Erythroblast (primary cell): ENCODE measurements around the gene PLA2G4C.

Experiments
- DNase-seq, 2 experiments: peaks; one replicate each; lab custom pipeline; 2025; lab: John Stamatoyannopoulos, UW
- GATA1 ChIP-seq: IDR thresholded peaks from 2 replicates; pipeline ENCODE4 v1.6.1; 2011; ENCODE audit warnings: low read depth, mild to moderate bottlenecking, control low read depth, low read length, moderate library complexity
- POLR2A ChIP-seq: IDR thresholded peaks from 2 replicates; pipeline ENCODE4 v1.6.1; 2011; ENCODE audit warnings: mild to moderate bottlenecking, low read length

The PLA2G4C gene

DNA sequence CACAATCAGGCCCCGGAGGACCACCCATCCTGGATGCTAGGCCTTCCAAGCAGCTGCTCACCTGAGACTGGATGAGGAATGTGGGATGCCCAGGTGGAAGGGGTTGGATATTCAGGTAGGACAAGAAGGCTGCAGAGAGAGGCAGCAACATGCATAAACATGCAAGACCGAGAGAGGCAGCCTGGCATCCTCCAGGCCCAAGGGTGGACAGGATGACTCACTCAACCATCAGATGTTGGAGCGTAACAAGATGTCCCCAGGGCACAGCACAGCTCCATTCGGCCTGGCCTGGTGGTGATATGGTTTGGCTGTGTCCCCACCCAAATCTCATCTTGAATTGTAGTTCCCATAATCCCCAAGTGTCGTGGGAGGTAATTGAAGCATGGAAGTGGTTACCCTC is 56.8 kb downstream of the PLA2G4C start:
- no peak for TF ChIP-seq GATA1
- no peak for TF ChIP-seq POLR2A
- no peak for DNase-seq

DNA sequence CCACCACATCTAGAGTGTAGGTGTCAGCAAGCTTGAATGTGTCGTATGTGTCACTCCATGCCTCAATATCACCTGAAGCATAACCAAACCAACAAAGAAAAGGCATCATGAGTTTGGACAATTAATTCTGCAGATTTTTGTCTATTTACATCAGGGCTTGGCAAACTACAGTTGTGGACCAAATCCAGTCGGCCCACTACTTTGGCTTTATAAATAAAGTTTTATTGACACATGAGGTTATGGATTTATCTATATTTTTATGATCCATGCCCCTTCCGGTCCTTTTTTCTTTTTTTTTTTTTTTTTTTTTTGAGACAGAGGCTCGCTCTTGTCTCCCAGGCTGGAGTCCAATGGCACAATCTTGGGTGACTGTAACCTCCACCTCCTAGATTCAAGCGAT is 57.5 kb downstream of the PLA2G4C start:
- no peak for TF ChIP-seq GATA1
- TF ChIP-seq POLR2A = no peak

DNA sequence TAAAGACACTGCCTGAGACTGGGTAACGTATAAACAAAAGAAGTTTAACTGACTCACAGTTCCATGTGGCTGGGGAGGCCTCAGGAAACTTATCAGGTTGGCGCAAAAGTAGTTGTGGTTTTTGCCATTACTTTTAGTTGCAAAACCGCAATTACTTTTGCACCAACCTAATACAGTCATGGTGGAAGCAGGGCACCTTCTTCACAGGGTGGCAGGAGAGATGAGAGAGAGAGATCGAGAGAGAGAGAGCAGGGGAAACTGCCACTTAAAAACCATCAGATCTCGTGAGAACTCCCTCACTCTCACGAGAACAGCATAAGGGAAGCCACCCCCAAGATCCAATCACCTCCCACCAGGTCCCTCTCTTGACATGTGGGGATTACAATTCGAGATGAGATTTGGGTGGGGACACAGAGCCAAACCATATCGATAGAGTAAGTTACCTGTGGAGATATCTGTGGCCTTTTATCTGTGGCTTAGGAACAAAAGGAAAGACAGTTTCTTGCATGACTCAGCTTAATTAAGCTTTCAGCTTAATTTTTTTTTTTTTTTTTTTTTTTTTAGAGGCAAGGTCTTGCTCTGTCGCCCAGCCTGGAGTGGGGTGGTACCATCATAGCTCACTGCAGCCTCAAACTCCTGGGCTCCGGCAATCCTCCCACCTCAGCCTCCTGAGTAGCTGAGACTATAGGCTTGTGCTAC is 59.1 kb downstream of the PLA2G4C start:
- DNase-seq = no peak
- no peak for TF ChIP-seq POLR2A

More for the DNA sequence above, 57.5 kb downstream of the PLA2G4C start:
- no peak for DNase-seq

DNA sequence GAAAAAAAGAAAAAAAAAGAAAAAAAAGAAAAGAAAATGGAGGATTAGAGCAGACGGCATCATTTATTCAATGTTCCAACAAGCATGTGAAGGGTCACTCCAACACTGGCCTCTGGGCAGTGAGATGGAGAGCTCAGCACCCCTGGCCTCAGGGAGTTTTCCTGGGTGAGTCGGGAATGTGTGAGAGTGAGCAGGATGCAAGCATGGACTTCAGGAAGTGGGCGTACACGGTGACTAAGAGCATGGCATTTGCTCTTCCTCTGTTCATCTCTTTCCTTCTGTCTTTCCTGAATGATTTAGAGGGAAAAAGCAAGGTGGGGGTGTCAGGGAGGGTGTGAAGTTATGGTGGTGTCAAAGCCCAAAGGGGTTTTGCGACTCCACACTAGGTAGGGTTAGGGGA is 66.1 kb downstream of the PLA2G4C start:
- TF ChIP-seq GATA1 = no peak
- TF ChIP-seq POLR2A = no peak
- DNase-seq = no peak

DNA sequence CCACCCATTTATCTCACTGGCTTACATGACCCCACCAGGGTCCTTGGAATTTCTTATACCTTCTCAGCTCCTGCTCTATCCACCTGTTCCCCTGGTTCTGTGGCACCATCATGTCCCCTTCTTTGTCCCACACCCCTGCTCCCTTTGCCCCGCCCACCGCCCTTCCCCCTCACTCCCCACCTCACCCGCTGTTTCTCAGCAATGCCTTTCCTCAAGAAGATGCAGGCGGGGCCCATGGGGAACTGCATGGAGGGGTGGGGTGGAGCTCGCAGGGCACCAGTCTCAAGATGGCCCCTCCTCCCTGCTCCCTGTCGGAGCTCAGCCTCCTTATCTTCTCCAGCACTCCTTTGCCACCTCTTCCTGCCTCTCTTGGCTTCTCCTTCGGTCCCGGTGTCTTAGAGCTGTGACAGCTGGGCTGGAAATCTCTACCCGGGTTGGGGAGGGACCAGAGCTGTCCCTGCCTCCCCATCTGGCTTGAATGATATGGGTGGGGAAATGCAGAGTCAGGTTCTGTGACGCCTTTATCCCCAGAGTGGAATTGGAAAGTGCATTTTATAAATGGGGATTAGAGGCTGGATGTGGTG is 66.8 kb downstream of the PLA2G4C start, which contains the start of gene CABP5:
TSS of gene CABP5 (minus strand) at position 405 of the 584 bp plus-strand sequence. CDS start at position 248, 157 bp downstream.
- no peak for DNase-seq

DNA sequence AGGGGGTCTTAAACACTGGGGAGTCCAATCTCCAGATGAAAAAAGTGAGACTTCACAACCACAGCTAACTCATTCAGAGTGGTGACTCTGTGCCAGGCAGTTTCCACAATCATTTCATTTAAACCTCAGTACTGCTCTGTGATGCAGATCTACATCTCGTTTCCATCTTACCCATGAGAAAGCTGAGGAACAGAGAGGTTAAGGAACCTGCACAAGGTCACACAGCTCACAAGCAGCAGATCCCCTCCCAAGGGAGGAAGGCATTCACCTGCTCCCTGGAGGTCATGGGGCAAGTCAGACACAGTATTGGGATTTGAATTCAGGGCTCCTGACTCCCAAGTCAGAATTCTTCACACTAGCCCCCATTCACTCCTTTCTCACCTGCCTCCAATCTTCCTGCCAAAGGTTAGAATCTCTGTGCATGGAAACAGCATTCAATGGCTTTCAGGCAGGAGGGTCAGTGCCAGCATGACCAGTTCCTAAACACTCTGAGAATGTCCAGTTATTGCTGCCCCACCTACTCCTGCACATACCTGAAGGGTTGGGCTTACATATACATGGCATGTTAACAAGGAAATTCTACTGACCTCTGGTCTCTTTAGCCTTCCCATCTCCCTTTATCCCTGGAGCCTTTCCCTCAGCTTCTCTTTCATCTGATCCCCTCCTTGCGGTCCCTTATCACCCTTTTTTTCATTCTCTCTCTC is 68.6 kb downstream of the PLA2G4C start:
- no peak for TF ChIP-seq GATA1
- TF ChIP-seq POLR2A = no peak

More for the DNA sequence above, 66.8 kb downstream of the PLA2G4C start, which contains the start of gene CABP5:
- TF ChIP-seq GATA1 (no peak), POLR2A (no peak)

DNA sequence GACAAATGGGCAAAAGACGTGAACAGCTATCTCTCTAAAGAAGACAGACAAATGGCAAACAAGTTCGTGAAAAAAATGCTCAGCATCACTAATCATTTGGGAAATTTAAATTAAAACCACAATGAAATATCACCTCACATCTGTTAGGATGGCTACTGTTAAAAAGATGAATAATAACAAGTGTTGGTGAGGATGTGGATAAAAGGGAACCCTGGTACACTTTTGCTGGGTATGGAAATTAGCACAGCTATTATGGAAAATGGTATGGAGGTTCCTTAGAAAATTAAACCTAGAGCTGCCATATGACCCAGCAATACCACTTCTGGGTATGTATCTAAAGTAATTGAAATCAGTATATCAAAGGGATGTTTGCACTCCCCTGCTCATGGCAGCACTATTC is 73.9 kb downstream of the PLA2G4C start:
- DNase-seq = no peak
- no peak for TF ChIP-seq POLR2A
- no peak for TF ChIP-seq GATA1

More for the DNA sequence above, 68.6 kb downstream of the PLA2G4C start:
- no peak for DNase-seq

DNA sequence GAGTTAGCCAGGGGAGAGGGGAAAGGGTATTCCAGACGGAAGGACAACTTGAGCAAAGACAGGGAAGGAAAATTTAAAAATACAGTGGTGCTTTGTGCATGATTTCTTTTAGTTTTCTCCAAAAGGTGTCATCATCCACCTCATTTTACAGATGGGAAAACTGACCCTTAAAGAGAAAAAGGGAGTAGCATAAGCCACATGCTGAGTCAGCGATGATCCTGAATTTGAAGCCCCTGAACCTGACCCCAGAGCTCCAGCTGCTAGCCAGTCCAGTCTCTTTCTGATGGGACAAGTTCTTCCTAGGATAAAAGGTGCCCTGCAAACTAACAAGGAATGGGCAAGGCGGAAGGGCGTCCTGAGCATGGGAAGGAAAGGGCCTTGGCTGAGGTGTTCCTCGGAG is 77.0 kb downstream of the PLA2G4C start:
- no peak for DNase-seq
- TF ChIP-seq GATA1 (no peak), POLR2A (no peak)

DNA sequence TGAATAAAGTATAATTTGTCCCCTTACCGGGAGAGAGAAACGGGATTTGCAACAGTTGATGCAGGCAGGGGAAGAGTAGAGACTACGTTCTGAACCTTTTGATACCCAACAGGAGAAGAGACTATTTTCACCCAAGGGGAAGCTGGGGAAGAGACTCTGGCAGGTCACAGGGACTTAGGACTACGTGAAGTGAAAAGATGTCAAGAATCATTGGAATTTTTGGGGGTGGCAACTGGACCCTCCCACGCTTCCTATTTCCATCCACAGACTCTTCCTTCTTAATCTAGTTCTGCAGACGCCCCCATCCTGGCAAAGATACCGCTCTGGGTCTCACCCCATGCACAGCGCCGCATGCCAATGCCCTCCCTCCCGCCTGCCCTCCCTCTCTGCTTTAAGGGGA is 80.5 kb downstream of the PLA2G4C start:
- DNase-seq = no peak
- TF ChIP-seq GATA1 (no peak), POLR2A (no peak)

DNA sequence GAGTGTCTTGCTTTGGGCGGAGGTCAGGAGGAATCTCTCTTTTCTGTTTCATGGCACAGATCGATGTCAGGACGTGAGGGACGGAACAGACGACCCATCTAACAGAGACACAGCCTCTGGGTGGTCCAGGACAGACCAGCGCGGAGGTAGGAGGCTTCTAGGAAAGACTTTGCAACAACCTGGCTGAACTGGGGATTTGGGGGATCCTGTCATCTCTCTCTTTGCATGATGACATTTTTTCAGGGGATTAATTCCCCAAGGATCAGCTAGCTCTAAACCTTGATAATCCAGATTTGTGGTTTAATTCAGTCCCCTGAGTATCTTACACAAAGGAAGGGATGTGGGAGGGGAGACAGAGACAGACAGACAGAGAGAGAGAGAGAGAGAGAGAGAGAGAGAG is 81.2 kb downstream of the PLA2G4C start:
- TF ChIP-seq POLR2A = no peak
- no peak for TF ChIP-seq GATA1
- no peak for DNase-seq

DNA sequence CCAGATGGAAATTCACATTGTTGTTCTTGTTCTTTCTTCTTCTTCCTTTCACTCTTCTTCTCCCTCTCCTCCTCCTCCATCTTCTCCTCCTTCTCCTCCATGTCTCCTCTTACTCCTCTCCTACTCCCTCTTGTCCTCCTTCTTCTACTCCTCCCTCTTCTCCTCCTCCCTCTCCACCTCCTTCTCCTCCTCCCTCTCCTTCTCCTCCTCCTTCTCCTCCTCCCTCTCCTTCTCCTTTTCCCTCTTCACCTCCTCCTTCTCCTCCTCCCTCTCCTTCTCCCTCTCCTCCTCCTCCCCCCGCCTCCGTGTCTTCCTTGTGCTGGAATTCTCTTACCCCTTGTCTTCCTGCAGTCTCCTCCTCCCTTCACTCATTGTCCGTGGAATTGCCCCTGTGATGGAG is 85.1 kb downstream of the PLA2G4C start:
- DNase-seq = no peak
- TF ChIP-seq POLR2A = no peak
- no peak for TF ChIP-seq GATA1

DNA sequence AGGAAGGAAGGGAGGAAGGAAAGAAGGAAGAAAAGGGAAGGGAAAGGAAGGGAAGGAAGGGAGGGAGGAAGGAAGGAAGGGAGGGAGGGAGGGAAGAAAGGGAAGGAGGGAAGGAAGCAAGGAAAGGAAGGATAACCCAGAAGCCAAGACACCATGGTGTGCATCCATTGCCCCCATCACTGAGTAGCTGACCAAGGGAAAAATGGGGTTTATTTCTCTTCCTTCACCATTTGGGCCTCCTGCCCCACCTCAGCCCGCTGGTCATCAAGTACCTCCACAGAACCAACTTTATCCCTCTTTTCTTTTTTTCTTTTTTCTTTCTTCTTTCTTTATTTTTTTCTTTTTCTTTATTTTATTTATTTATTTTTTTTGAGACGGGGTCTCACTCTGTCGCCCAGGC is 87.1 kb downstream of the PLA2G4C start:
- DNase-seq = no peak
- TF ChIP-seq GATA1 (no peak), POLR2A (no peak)

DNA sequence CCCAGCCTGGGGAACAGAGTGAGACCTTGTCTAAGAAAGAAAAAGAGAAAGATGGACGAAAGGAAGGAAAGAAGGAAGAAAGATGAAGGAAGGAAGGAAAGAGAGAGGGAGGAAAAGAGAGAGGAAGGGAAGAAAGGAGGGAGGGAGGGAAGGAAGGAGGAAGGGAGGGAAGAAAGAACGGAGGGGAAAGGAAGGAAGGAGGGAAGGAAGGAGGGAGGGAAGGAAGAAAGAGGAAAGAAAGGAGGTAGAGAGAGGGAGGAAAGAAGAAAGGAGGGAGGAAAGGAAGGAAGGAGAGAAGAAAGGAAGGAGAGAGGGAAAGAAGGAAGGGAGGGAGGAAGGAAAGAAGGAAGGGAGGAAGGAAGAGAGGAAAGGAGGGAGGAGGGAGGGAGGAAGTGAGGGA is 87.6 kb downstream of the PLA2G4C start:
- no peak for DNase-seq
- TF ChIP-seq GATA1 (no peak), POLR2A (no peak)

DNA sequence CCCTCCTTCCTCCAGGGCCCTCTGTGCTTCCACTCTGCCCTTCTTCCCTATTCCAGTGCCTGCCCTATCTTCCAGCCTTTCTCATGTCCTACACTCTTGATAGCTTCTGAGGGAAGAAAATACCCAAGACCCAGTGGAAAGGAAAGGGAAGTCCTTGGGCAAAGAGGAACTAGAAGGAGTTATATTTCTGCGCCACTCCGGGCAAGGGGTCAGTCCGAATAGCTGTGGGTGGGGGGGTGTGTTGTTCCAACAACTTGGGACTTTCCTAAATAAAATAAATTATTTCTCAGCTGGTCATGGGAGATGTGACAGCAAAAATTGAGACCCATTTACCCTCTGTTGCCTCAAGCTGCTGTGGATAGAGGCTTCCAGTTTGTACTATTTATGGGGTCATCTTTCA is 89.9 kb downstream of the PLA2G4C start:
- TF ChIP-seq POLR2A (no peak), GATA1 (no peak)
- no peak for DNase-seq
